IMR-90 (cell line): Measurements from ENCODE around the gene KLHL4. TPM values are rescaled to one million over a fixed set of nuclear protein-coding genes. Genes with fewer than 3 reads are reported as not detected.
"Not testable (repeated sequence)": the region's sequence is repeated elsewhere in the genome, so short reads cannot be mapped to it uniquely, and the experiment has no call there.

Source experiments
- ATAC-seq: fragments of 200-7000 bp; cut with Tn5 transposase; 2 replicates; pipeline ENCODE4 v1.9.1; 2020; ENCODE audit warnings: low read depth, mild to moderate bottlenecking, moderate library complexity
- BruUV-seq: library from RNA; stranded (reverse); fragments of 400-500 nt; replicated peaks from 2 replicates; lab custom pipeline; 2021; lab: Mats Ljungman, UMichigan
- CTCF ChIA-PET: fragments of 300-600 bp; formaldehyde crosslinking; extraction: SDS; loops from one replicate; lab custom pipeline; 2021; ENCODE audit warnings: antibody characterized with exemption; lab: Yijun Ruan, JAX
- POLR2A ChIA-PET: fragments of 300-600 bp; sonication (Branson Sonifier 250); formaldehyde crosslinking; loops from one replicate; lab custom pipeline; 2022; ENCODE audit warnings: antibody characterized with exemption; ENCODE audit not compliant: unreplicated experiment; lab: Charles Lee
- DNase-seq: peaks from one replicate; pipeline ENCODE4 v3.0.0; 2013
- H2AFZ ChIP-seq: replicated peaks from 2 replicates; pipeline ENCODE3; 2013; ENCODE audit warnings: low read length, mild to moderate bottlenecking; ENCODE audit not compliant: poor library complexity
- H2AK5ac ChIP-seq: 2 replicates; pipeline ENCODE4 v1.6.1; 2013; ENCODE audit warnings: low read depth, low read length, inconsistent platforms
- H2AK9ac ChIP-seq: replicated peaks from 2 replicates; pipeline ENCODE3; 2013; ENCODE audit warnings: mild to moderate bottlenecking, low read depth, low read length, moderate library complexity; ENCODE audit not compliant: poor library complexity
- H2BK120ac ChIP-seq: 2 replicates; pipeline ENCODE4 v1.6.1; 2013; ENCODE audit warnings: low read depth, low read length, inconsistent platforms
- H2BK15ac ChIP-seq: 3 replicates; pipeline ENCODE4 v1.6.1; 2013; ENCODE audit warnings: low read depth, low read length, inconsistent platforms
- H2BK20ac ChIP-seq: 2 replicates; pipeline ENCODE4 v1.6.1; 2013; ENCODE audit warnings: low read depth, mild to moderate bottlenecking, inconsistent platforms, low read length, moderate library complexity
- H2BK5ac ChIP-seq: 2 replicates; pipeline ENCODE4 v1.6.1; 2013; ENCODE audit warnings: mild to moderate bottlenecking, low read depth, low read length, inconsistent platforms; ENCODE audit not compliant: poor library complexity, severe bottlenecking
- H3K14ac ChIP-seq: replicated peaks from 2 replicates; pipeline ENCODE4 v1.6.1; 2013; ENCODE audit warnings: low read depth, low read length, inconsistent platforms
- H3K18ac ChIP-seq: 2 replicates; pipeline ENCODE4 v1.6.1; 2013; ENCODE audit warnings: low read depth, low read length, control low read depth
- H3K23ac ChIP-seq: 2 replicates; pipeline ENCODE4 v1.6.1; 2013; ENCODE audit warnings: low read depth, low read length, inconsistent platforms
- H3K27ac ChIP-seq: 2 replicates; pipeline ENCODE4 v1.5.1; 2013; ENCODE audit warnings: mild to moderate bottlenecking, control low read depth, low read length; ENCODE audit not compliant: insufficient read depth
- H3K27me3 ChIP-seq: 2 replicates; pipeline ENCODE4 v1.6.1; 2013; ENCODE audit warnings: low read length; ENCODE audit not compliant: control insufficient read depth, insufficient read depth
- H3K36me3 ChIP-seq: 2 replicates; pipeline ENCODE4 v1.6.1; 2013; ENCODE audit warnings: low read length, mixed read lengths; ENCODE audit not compliant: control insufficient read depth, insufficient read depth
- H3K4ac ChIP-seq: 2 replicates; pipeline ENCODE4 v1.6.1; 2013; ENCODE audit warnings: low read depth, low read length, inconsistent platforms
- H3K4me1 ChIP-seq: 2 replicates; pipeline ENCODE4 v1.6.1; 2013; ENCODE audit warnings: low read length, mixed read lengths; ENCODE audit not compliant: control insufficient read depth, insufficient read depth
- H3K4me2 ChIP-seq: 2 replicates; pipeline ENCODE4 v1.6.1; 2013; ENCODE audit warnings: low read depth, mild to moderate bottlenecking, control low read depth, low read length, moderate library complexity
- H3K4me3 ChIP-seq: 2 replicates; pipeline ENCODE4 v1.5.1; 2013; ENCODE audit warnings: low read depth, mild to moderate bottlenecking, control low read depth, low read length, moderate library complexity; ENCODE audit not compliant: insufficient read depth
- H3K56ac ChIP-seq: 2 replicates; pipeline ENCODE4 v1.6.1; 2013; ENCODE audit warnings: low read length, inconsistent platforms; ENCODE audit not compliant: insufficient read depth; ENCODE audit errors: extremely low read depth
- H3K79me1 ChIP-seq, 2 experiments: 2 replicates each; pipeline ENCODE4 v1.6.1; 2013; ENCODE audit warnings: low read length in 2 of 2, inconsistent platforms in 1 of 2, low read depth in 1 of 2
- H3K9ac ChIP-seq: 2 replicates; pipeline ENCODE4 v1.6.1; 2013; ENCODE audit warnings: low read depth, low read length, control low read depth
- H3K9me1 ChIP-seq: 2 replicates; pipeline ENCODE4 v1.6.1; 2013; ENCODE audit warnings: low read length, inconsistent platforms; ENCODE audit not compliant: insufficient read depth
- H3K9me3 ChIP-seq: 2 replicates; pipeline ENCODE4 v1.6.1; 2013; ENCODE audit warnings: low read length; ENCODE audit not compliant: control insufficient read depth, insufficient read depth
- H4K20me1 ChIP-seq: 2 replicates; pipeline ENCODE4 v1.6.1; 2013; ENCODE audit warnings: low read length, inconsistent platforms; ENCODE audit not compliant: insufficient read depth
- H4K5ac ChIP-seq: 2 replicates; pipeline ENCODE4 v1.6.1; 2013; ENCODE audit warnings: mild to moderate bottlenecking, low read depth, low read length, control low read depth
- H4K8ac ChIP-seq, 2 experiments: 2 replicates each; pipeline ENCODE4 v1.6.1; 2013; ENCODE audit warnings: low read depth in 2 of 2, low read length in 2 of 2, control low read depth in 1 of 2, inconsistent platforms in 1 of 2
- H4K91ac ChIP-seq: 2 replicates; pipeline ENCODE4 v1.6.1; 2013; ENCODE audit warnings: low read depth, low read length, inconsistent platforms; ENCODE audit not compliant: insufficient read depth
- WGBS, 2 experiments: methylation state at CpG; one replicate each; pipeline versions ENCODE4 v1.1.5 to v1.1.7; 2013; ENCODE audit warnings: missing lambda C conversion rate in 2 of 2; ENCODE audit not compliant: insufficient read length in 1 of 2; ENCODE audit errors: extremely low coverage in 2 of 2; 5-methylcytosine and 5-hydroxymethylcytosine counted together
- dilution Hi-C: fragments of 300-500 bp; cut with HindIII; formaldehyde crosslinking; loops from one replicate; pipeline ENCODE4 v1.14.3; 2018; ENCODE audit warnings: low sequenced_read_pairs; ENCODE audit not compliant: unreplicated experiment
- in situ Hi-C: fragments of 300-500 bp; cut with MboI; formaldehyde crosslinking; loops from 3 replicates; pipeline ENCODE4 v1.14.3; 2019; ENCODE audit warnings: low sequenced_read_pairs, inconsistent platforms, mixed read lengths
- intact Hi-C: fragments of 100-400 bp; cut with micrococcal nuclease; formaldehyde crosslinking; loops from 2 replicates; pipeline ENCODE4 v1.10.0; 2022
- polyA plus RNA-seq, 3 experiments: library from polyadenylated mRNA; depleted of rRNA; stranded (reverse); fragments of >200 nt; gene quantifications; 2 replicates each; pipeline ENCODE4 v1.2.3, GENCODE V29; 2012; ENCODE audit warnings: low replicate concordance in 1 of 3
- total RNA-seq: library from RNA; depleted of rRNA; stranded (reverse); fragments of >200 nt; gene quantifications from 2 replicates; pipeline ENCODE4 v1.2.3, GENCODE V29; 2012

KLHL4 gene
- total and polyA plus RNA-seq, 2 of the 4 experiments (the other 2 are of a cell fraction), result 0.50 to 1.4 TPM

DNA sequence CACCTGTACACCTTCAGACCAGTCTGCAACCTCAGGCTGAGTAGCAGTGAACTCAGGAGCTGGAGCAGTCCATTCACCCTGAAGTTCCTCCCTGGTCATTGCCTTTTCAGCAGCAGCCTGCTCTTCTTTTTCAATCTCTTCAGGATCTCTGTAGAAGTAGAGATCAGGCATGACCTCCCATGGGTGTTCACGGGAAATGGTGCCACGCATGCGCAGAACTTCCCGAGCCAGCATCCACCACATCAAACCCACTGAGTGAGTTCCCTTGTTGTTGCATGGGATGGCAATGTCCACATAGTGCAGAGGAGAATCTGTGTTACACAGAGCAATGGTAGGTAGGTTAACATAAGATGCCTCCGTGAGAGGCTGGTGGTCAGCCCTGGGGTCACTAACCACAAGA lies 185.9 kb downstream of the KLHL4 start:
- H3K4ac ChIP-seq, H3K36me3 ChIP-seq, H3K9me1 ChIP-seq, in situ Hi-C loops, H2AK9ac ChIP-seq, H2BK15ac ChIP-seq, H2AFZ ChIP-seq, DNase-seq, H3K27me3 ChIP-seq, intact Hi-C loops, H4K8ac ChIP-seq, H4K91ac ChIP-seq, H3K9ac ChIP-seq, dilution Hi-C loops, H2BK5ac ChIP-seq, H3K4me1 ChIP-seq, H4K20me1 ChIP-seq, H3K4me2 ChIP-seq, ATAC-seq, H2AK5ac ChIP-seq, POLR2A ChIA-PET, H3K14ac ChIP-seq, H3K79me1 ChIP-seq, H3K27ac ChIP-seq, BruUV-seq, H2BK20ac ChIP-seq, H3K23ac ChIP-seq, H3K56ac ChIP-seq, H4K5ac ChIP-seq, H3K18ac ChIP-seq, H3K9me3 ChIP-seq, CTCF ChIA-PET, H2BK120ac ChIP-seq, H3K4me3 ChIP-seq: not testable (repeated sequence)
- whole genome bisulfite sequencing, 2 experiments, result no CpG with 5 or more reads among the region's 5 CpGs
